Tibial artery (tissue), 4 donors: Measurements from ENCODE around the gene NDUFC1.
A peak's percentile ranks its signal among the peaks of the same experiment; 100 is the strongest.

ENCODE experiments used
- DNase-seq, 2 donors: peaks; one replicate each; pipeline ENCODE4 v3.0.0-alpha.2; 2019
- H3K27ac ChIP-seq, 2 donors: fragments of 200-600 bp; sonication (generic) in 1 of 2; 1 replicate in 1 of 2; 2 replicates in 1 of 2; pipeline ENCODE4 v1.5.1; 2018 to 2019; ENCODE audit warnings: mild to moderate bottlenecking in 1 of 2
- H3K27me3 ChIP-seq, 2 donors: fragments of 200-600 bp; sonication (generic) in 1 of 2; one replicate each; pipeline versions ENCODE4 v1.5.1 to v1.6.0; 2016 to 2019
- H3K36me3 ChIP-seq, 3 donors: fragments of 200-600 bp; sonication (generic) in 2 of 3; one replicate each; pipeline ENCODE4 v1.5.1; 2016 to 2019; ENCODE audit warnings: mild to moderate bottlenecking in 2 of 3
- H3K4me1 ChIP-seq, 4 donors: fragments of 200-600 bp; sonication (generic) in 2 of 4; 1 replicate in 3 of 4; 2 replicates in 1 of 4; pipeline ENCODE4 v1.5.1; 2016 to 2019
- H3K4me3 ChIP-seq, 2 donors: fragments of 200-600 bp; sonication (generic) in 1 of 2; 1 replicate in 1 of 2; 2 replicates in 1 of 2; pipeline ENCODE4 v1.5.1; 2018 to 2019; ENCODE audit warnings: mild to moderate bottlenecking in 2 of 2
- H3K9me3 ChIP-seq, 3 donors: fragments of 200-600 bp; sonication (generic) in 1 of 3; one replicate each; pipeline ENCODE4 v1.5.1; 2016 to 2019
- CTCF ChIP-seq, 2 experiments: fragments of 200-600 bp in 1 of 2; fragments of 450-650 bp in 1 of 2; IDR thresholded peaks; one replicate each; pipeline ENCODE4 v1.5.1; 2017 to 2019; ENCODE audit warnings: antibody characterized with exemption in 2 of 2, mild to moderate bottlenecking in 1 of 2, moderate library complexity in 1 of 2
- intact Hi-C: fragments of 100-400 bp; cut with DNase I; formaldehyde crosslinking; loops from one replicate; pipeline ENCODE4 v1.15.0; 2023; ENCODE audit warnings: low total_unique reads

The NDUFC1 gene

GRCh38 chr4:139301821-139302611 lies at the start of gene NDUFC1:
TSS of gene NDUFC1 (minus strand) at chr4:139302477. CDS start at chr4:139295798, 6,679 bp downstream.
- H3K9me3 ChIP-seq, result no peaks in the 10 kb centered on the region
- intact Hi-C loops, result no loop called here
- no peaks in the 10 kb centered on the region for H3K27me3 ChIP-seq
- peaks cover 0 to 39% (median 20%) of the 10 kb centered on the region in 4 donors for H3K4me1 ChIP-seq
- peak; percentile 16 to 18 for TF ChIP-seq CTCF (IDR thresholded peaks at IDR 0.05)
- no peaks in the 10 kb centered on the region for H3K36me3 ChIP-seq
- peak within 1 kb of the TSS; percentile 87 to 88 for H3K4me3 ChIP-seq
- H3K27ac ChIP-seq, result peak within 1 kb of the TSS; percentile 88 to 91
- peak; percentile 48 to 78 for DNase-seq

- Histone ChIP-seq H3K27ac (no peak overlapping the region), H3K4me1 (no peaks in the 10 kb centered on the region), H3K36me3 (peaks cover 0 to 25% (median 18%) of the 10 kb centered on the region in 3 donors), H3K27me3 (no peaks in the 10 kb centered on the region), H3K4me3 (no peak overlapping the region), H3K9me3 (no peaks in the 10 kb centered on the region)
- DNase-seq, result no peak
- no peak for TF ChIP-seq CTCF (IDR thresholded peaks at IDR 0.05)
- intact Hi-C loops, result no loop called here
Measured at GRCh38 chr4:139337612-139338011, 35.3 kb upstream of the NDUFC1 start.

GRCh38 chr4:139333046-139333445 lies 30.8 kb upstream of the NDUFC1 start:
- TF ChIP-seq CTCF (IDR thresholded peaks at IDR 0.05), result no peak

DNA sequence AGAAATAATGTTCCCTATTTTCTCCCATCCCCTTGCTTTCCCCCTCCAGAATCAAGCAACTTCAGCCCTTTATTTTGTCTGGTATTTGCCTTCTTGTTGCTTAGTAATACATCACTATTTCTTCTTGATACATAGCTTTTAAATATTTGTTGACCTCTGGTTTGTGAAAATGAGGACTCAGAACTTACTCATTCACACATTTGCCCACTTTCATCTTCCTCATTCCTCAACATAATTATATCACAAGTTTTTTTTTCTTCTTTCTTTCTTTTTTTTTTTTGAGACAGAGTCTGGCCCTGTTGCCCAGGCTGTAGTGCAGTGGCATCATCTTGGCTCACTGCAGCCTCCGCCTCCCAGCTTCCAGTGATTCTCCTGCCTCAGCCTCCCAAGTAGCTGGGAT lies 28.9 kb upstream of the NDUFC1 start:
- intact Hi-C loops, result no loop called here
- Histone ChIP-seq H3K9me3 (no peaks in the 10 kb centered on the region), H3K4me1 (peaks cover 0 to 4% (median 0%) of the 10 kb centered on the region in 4 donors), H3K27ac (no peak overlapping the region), H3K4me3 (no peak overlapping the region), H3K36me3 (peaks cover 5 to 15% (median 12%) of the 10 kb centered on the region in 3 donors), H3K27me3 (no peaks in the 10 kb centered on the region)
- no peak for TF ChIP-seq CTCF (IDR thresholded peaks at IDR 0.05)
- DNase-seq, result no peak

More at GRCh38 chr4:139333046-139333445, 30.8 kb upstream of the NDUFC1 start:
- peaks cover 5 to 15% (median 12%) of the 10 kb centered on the region in 3 donors for H3K36me3 ChIP-seq
- DNase-seq, result no peak
- H3K4me1 ChIP-seq, result peaks cover 0 to 4% (median 0%) of the 10 kb centered on the region in 4 donors
- H3K27me3 ChIP-seq, result no peaks in the 10 kb centered on the region
- intact Hi-C loops, result no loop called here
- no peak overlapping the region for H3K4me3 ChIP-seq
- H3K9me3 ChIP-seq, result no peaks in the 10 kb centered on the region
- H3K27ac ChIP-seq, result no peak overlapping the region

- peaks cover 5 to 15% (median 11%) of the 10 kb centered on the region in 3 donors for H3K36me3 ChIP-seq
- no peaks in the 10 kb centered on the region for H3K27me3 ChIP-seq
- H3K27ac ChIP-seq, result no peak overlapping the region
- intact Hi-C loops, result no loop called here
- H3K9me3 ChIP-seq, result no peaks in the 10 kb centered on the region
- H3K4me3 ChIP-seq, result no peak overlapping the region
- no peak for DNase-seq
- TF ChIP-seq CTCF (IDR thresholded peaks at IDR 0.05), result no peak
- H3K4me1 ChIP-seq, result peaks cover 0 to 10% (median 0%) of the 10 kb centered on the region in 4 donors
Measured at GRCh38 chr4:139330283-139330682, 28.0 kb upstream of the NDUFC1 start.
